PFSK-1 (cell line): Measurements from ENCODE around the gene DNAJB1.

Experiments
- FOXP2 ChIP-seq: optimal IDR thresholded peaks from 2 replicates; pipeline ENCODE3; 2011; ENCODE audit warnings: borderline replicate concordance, control low read depth, inconsistent platforms; ENCODE audit not compliant: insufficient read depth; ENCODE audit errors: extremely low read length, extremely low read depth
- POLR2AphosphoS5 ChIP-seq: IDR thresholded peaks from 2 replicates; pipeline ENCODE4 v1.6.1; 2012; ENCODE audit warnings: low read depth, mild to moderate bottlenecking, control low read depth, low read length, moderate library complexity
- SIN3A ChIP-seq: IDR thresholded peaks from 2 replicates; pipeline ENCODE4 v1.6.1; 2012; ENCODE audit warnings: mild to moderate bottlenecking, low read length, moderate library complexity, borderline replicate concordance; ENCODE audit not compliant: insufficient read depth
- TAF1 ChIP-seq: IDR thresholded peaks from 2 replicates; pipeline ENCODE4 v1.6.1; 2012; ENCODE audit warnings: low read length, control low read depth, borderline replicate concordance; ENCODE audit not compliant: insufficient read depth
- TF ChIP-seq, protein P1 (sequence below), 2 experiments: IDR thresholded peaks; 2 replicates each; pipeline versions ENCODE4 v1.6.1 to v1.8.0; 2011 to 2012; ENCODE audit warnings: low read depth in 2 of 2, low read length in 2 of 2, control low read depth in 1 of 2, inconsistent platforms in 1 of 2, mild to moderate bottlenecking in 1 of 2, moderate library complexity in 1 of 2; ENCODE audit not compliant: insufficient read depth in 1 of 2

Gene DNAJB1

DNA sequence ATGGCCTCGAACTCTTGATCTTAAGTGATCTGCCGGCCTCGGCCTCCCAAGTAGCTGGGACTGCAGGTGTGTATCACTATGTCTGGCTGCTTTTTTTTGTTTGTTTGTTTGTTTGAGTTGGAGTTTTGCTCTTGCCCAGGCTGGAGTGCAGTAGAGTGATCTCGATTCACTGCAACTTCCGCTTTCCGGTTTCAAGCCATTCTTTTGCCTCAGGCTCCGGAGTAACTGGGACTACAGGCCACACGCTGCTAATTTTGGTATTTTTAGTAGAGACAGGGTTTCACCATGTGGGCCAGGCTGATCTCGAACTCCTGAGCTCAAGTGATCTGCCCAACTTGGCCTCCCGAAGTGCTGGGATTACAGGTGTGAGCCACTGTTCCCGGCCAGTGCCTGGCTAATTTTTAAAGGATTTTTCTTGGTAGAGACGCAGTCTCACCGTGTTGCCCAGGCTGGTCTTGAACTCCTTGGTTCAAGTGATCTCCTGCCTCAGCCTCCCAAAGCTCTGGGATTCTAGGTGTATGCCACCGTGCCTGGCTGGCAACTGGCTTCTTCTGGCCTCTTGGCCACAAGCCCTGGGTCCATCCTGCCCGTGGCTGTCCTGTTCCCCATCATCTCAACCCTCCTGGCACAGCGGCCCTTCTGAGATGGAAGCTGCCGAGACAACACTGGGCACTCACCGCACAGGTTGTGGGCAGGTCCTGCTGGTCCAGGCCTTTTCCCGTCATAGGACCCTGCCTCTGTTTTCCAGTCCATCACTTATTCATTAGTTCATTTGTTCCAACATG, 22.7 kb upstream of the DNAJB1 start:
- TF ChIP-seq POLR2AphosphoS5 = no peak
- no peak for TF ChIP-seq TAF1
- TF ChIP-seq, protein P1, sequence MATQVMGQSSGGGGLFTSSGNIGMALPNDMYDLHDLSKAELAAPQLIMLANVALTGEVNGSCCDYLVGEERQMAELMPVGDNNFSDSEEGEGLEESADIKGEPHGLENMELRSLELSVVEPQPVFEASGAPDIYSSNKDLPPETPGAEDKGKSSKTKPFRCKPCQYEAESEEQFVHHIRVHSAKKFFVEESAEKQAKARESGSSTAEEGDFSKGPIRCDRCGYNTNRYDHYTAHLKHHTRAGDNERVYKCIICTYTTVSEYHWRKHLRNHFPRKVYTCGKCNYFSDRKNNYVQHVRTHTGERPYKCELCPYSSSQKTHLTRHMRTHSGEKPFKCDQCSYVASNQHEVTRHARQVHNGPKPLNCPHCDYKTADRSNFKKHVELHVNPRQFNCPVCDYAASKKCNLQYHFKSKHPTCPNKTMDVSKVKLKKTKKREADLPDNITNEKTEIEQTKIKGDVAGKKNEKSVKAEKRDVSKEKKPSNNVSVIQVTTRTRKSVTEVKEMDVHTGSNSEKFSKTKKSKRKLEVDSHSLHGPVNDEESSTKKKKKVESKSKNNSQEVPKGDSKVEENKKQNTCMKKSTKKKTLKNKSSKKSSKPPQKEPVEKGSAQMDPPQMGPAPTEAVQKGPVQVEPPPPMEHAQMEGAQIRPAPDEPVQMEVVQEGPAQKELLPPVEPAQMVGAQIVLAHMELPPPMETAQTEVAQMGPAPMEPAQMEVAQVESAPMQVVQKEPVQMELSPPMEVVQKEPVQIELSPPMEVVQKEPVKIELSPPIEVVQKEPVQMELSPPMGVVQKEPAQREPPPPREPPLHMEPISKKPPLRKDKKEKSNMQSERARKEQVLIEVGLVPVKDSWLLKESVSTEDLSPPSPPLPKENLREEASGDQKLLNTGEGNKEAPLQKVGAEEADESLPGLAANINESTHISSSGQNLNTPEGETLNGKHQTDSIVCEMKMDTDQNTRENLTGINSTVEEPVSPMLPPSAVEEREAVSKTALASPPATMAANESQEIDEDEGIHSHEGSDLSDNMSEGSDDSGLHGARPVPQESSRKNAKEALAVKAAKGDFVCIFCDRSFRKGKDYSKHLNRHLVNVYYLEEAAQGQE (IDR thresholded peaks at IDR 0.05; ENCODE audit: insufficient read depth in 1 of 2, low read depth in 2 of 2, low read length in 2 of 2) = no peak
- no peak for TF ChIP-seq FOXP2
- no peak for TF ChIP-seq SIN3A

DNA sequence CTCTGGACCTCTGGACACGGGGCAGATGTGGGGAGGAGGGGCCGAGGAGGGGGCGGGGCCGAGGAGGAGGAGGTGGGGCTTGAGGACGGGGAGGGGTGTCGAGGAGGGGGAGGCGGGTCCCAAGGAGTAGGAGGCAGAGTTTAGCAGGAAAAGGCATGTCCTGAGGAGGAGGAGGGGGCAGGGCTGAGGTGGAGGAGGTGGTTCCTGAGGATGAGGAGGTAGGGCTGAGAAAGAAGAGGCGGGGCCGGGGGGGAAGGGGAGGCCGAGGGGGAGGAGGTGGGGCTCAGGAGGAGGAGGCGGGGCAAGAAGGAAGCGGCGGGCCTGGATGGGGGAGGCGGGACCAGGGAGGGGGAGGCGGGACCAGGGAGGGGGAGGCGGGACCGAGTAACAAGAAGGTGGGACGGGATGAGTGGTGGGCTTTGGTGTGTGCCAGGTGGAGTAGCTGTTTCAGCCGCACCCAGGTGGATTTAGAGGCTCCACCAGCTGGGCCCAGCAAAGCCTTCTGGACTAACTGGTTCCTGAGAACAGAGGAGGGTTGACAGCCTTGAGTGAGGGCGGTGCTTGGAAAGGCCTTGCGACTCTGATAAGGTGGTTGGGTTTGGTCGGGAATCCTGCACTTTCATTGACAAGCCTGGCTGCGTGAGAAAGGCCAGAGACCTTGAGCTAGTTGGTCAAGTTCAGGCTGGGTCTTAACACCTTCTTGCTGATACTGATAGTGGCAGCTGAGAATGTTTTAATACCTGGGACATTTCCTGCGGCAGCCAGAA, 18.9 kb upstream of the DNAJB1 start:
- TF ChIP-seq POLR2AphosphoS5 (no peak), TAF1 (no peak), FOXP2 (no peak), SIN3A (no peak)
- TF ChIP-seq, protein P1 (IDR thresholded peaks at IDR 0.05; ENCODE audit: insufficient read depth in 1 of 2, low read depth in 2 of 2, low read length in 2 of 2) = no peak

DNA sequence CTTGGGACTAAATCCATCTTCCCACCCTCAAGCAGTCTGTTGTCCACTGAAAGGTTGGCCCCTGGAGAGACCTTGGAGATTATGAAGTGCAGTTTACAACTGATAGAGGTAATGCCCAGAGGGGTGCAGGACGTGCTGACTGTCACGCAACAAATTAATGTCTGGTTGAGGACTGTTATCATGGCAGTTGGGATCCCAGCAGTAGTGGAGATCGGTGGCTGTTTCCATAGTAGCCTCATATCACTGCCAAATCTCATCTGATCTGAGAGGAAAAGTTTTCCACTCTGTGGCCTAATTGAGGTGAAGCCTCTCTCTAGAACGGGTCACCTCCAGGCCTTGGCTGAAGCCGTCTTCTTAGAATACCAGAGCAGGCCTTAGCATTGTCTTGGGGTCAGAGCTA, 15.3 kb upstream of the DNAJB1 start:
- no peak for TF ChIP-seq TAF1

DNA sequence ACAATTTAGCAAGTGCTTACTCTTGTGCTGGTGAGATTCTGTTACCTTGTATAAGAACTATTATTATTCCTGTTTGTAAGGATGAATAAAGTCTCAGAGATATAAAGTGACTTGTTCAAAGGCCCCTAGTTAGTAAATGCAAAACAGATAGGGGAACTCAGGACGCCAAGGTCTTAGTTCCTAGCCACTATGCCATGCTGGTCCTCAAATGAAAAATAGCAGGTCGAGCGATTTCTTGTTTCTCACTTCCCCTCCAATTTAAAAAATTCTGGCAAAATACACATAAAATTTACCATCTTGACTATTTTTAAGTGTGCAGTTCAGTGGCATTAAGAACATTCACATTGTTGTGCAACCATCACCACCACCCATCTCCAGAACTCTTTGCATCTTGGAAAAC, 12.3 kb upstream of the DNAJB1 start:
- TF ChIP-seq TAF1 (no peak), SIN3A (no peak), POLR2AphosphoS5 (no peak), FOXP2 (no peak)
- TF ChIP-seq, protein P1 (IDR thresholded peaks at IDR 0.05; ENCODE audit: insufficient read depth in 1 of 2, low read depth in 2 of 2, low read length in 2 of 2) = no peak

- no peak for TF ChIP-seq POLR2AphosphoS5
- TF ChIP-seq FOXP2 = no peak
- TF ChIP-seq SIN3A = no peak
- no peak for TF ChIP-seq TAF1
- TF ChIP-seq, protein P1 (IDR thresholded peaks at IDR 0.05; ENCODE audit: insufficient read depth in 1 of 2, low read depth in 2 of 2, low read length in 2 of 2) = no peak
Observed at GRCh38 chr19:14530005-14530348, 11.8 kb upstream of the DNAJB1 start.
